ENCODE results near the gene RSRP1. TPM values are rescaled to one million over a fixed set of nuclear protein-coding genes. Genes with fewer than 3 reads are reported as not detected.
"Not testable (repeated sequence)": the region's sequence is repeated elsewhere in the genome, so short reads cannot be mapped to it uniquely, and the experiment has no call there.

The RSRP1 gene
- total and polyA plus RNA-seq, 2 donors: 126 to 418 TPM

DNA sequence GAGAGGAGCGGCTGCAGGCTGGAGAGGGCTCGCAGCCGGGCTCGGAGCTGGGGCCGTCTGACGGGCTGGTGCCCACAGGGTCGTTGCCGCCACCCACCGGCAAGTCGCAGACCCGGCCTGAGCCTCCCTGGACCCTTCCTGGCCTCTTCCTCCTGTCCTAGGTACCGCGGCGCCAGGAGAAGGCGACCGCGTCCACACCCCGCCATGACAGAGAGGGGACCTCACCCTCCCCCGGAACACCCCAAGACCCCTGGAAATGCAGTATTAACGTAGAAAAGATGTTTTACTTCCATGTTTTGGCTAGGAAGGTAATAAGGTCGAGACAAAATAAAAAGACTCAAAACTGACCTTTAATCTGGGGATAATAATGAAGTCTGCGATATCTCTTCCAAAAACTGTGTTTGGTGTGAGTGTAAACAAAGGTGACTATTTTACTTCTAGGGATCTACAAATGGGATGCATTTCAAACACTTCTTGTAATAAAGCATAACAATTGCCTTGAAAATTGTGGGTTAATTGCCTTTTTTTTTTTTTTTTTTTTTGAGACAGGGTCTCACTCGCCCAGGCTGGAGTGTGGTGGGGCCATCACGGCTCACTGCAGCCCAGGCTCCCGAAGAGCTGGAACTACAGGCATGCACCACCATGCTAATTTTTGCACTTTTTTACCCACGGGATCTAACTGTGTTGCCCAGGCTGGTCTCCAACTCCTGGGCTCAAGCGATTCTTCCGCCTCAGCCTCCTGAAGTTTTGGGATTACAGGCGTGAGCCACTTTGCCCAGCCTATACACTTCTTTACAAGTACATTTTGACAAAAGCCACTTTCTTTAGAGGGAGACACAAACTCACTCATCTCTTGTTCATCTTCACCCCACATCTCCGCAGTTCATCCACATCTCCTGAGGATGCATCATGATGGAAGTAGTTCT is 838 bp upstream of the RSRP1 start:
- Histone ChIP-seq H3K27me3 (ENCODE audit: control insufficient read depth in 2 of 2, insufficient read depth in 1 of 2, low read length in 1 of 2) (no peaks in the 10 kb centered on the region), H3K9me3 (ENCODE audit: control insufficient read depth in 2 of 2, insufficient read depth in 1 of 2, low read length in 1 of 2) (peaks cover 0 to 3% of the 10 kb centered on the region in 2 donors), H3K4me3 (ENCODE audit: low read length in 2 of 2) (peak overlapping the region; percentile 83 to 100), H3K4me1 (ENCODE audit: control insufficient read depth in 2 of 2, insufficient read depth in 2 of 2, low read length in 2 of 2) (peaks cover 13 to 16% of the 10 kb centered on the region in 2 donors), H3K36me3 (ENCODE audit: control insufficient read depth in 2 of 2, insufficient read depth in 2 of 2, low read length in 1 of 2) (peaks cover 10 to 30% of the 10 kb centered on the region in 2 donors), H3K27ac (ENCODE audit: low read depth in 1 of 2, low read length in 1 of 2) (peak overlapping the region; percentile 71 to 76)
- DNase-seq (ENCODE audit: low read depth in 6 of 9, low spot score in 9 of 9): peak in 1 of 9 donors; percentile 16
- WGBS: 26% methylated on average over 30 of the region's 30 CpGs

DNA sequence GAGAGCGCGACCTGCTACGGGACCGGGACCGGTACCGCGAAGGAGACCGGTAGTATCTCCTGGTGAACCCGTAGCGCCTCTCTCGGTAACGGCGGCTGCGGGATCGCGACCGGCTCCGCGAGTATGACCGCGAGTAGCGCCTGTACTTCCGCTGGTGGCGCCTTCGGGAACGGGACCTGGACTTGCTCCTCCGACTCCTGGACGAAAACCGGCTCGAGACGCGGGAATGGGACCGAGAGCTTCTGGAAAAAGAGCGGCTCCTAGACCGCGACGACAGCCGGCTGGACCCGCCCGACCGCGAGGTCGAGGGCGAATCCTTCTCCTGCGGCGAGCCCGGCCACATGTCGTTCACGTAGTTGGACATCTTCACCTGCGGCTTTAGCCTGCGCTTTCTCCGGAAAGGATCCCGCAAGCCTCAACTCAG is 642 bp downstream of the RSRP1 start:
- peak in 3 of 9 donors; percentile 15 to 21 (median 20) for DNase-seq (ENCODE audit: low read depth in 6 of 9, low spot score in 9 of 9)
- Histone ChIP-seq H3K27me3 (ENCODE audit: control insufficient read depth in 2 of 2, insufficient read depth in 1 of 2, low read length in 1 of 2) (no peaks in the 10 kb centered on the region), H3K27ac (ENCODE audit: low read depth in 1 of 2, low read length in 1 of 2) (peak overlapping the region; percentile 100), H3K9me3 (ENCODE audit: control insufficient read depth in 2 of 2, insufficient read depth in 1 of 2, low read length in 1 of 2) (peaks cover 0 to 3% of the 10 kb centered on the region in 2 donors), H3K4me3 (ENCODE audit: low read length in 2 of 2) (peak overlapping the region; percentile 83 to 100), H3K36me3 (ENCODE audit: control insufficient read depth in 2 of 2, insufficient read depth in 2 of 2, low read length in 1 of 2) (peaks cover 14 to 45% of the 10 kb centered on the region in 2 donors), H3K4me1 (ENCODE audit: control insufficient read depth in 2 of 2, insufficient read depth in 2 of 2, low read length in 2 of 2) (peaks cover 13 to 16% of the 10 kb centered on the region in 2 donors)
- under 1% methylated on average over 53 of the region's 53 CpGs for WGBS

DNA sequence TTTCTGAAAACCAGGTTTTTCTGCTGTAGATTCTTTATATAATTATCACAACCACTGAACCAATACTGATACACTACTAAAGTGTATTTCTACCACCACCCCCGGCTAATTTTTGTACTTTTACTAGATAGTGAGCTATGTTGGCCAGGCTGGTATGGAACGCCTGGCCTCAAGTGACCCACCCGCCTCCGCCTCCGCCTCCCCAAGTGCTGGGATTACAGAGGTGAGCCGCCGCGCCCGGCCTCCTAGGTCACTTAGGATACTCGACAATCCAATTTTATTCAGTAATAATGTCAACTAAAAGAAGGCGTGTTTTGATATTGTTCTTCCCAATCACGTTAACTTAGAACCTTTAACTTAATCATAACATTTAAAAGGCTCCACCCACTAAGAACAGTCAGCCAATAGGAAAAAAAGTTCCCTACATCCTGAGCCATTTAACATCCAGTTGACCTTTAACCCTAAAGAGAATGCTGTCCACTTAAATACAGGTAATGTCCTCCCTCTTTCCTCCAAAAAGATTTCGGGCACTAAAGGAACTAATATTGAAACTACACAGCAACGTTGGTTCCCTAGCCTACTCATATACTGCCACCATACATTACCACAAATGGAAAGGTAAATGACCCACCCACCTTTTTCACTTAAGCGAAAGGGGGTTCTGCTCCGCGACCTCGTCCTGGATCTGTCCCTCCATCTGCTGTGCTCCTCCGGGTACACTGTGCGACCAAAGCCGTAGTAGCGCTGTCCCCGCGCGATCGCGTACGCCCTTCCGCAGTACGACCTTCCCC is 1.2 kb downstream of the RSRP1 start:
- DNase-seq (ENCODE audit: low read depth in 6 of 9, low spot score in 9 of 9): no peak
- peaks cover 13 to 16% of the 10 kb centered on the region in 2 donors for H3K4me1 ChIP-seq (ENCODE audit: control insufficient read depth in 2 of 2, insufficient read depth in 2 of 2, low read length in 2 of 2)
- H3K9me3 ChIP-seq (ENCODE audit: control insufficient read depth in 2 of 2, insufficient read depth in 1 of 2, low read length in 1 of 2): peaks cover 0 to 3% of the 10 kb centered on the region in 2 donors
- no peaks in the 10 kb centered on the region for H3K27me3 ChIP-seq (ENCODE audit: control insufficient read depth in 2 of 2, insufficient read depth in 1 of 2, low read length in 1 of 2)
- WGBS: 32% methylated on average over 30 of the region's 30 CpGs
- peak overlapping the region; percentile 83 to 100 for H3K4me3 ChIP-seq (ENCODE audit: low read length in 2 of 2)
- peaks cover 14 to 49% of the 10 kb centered on the region in 2 donors for H3K36me3 ChIP-seq (ENCODE audit: control insufficient read depth in 2 of 2, insufficient read depth in 2 of 2, low read length in 1 of 2)
- peak overlapping the region; percentile 100 for H3K27ac ChIP-seq (ENCODE audit: low read depth in 1 of 2, low read length in 1 of 2)

GRCh38 chr1:25245393-25245792 is 1.9 kb downstream of the RSRP1 start:
- peaks cover 14 to 54% of the 10 kb centered on the region in 2 donors for H3K36me3 ChIP-seq (ENCODE audit: control insufficient read depth in 2 of 2, insufficient read depth in 2 of 2, low read length in 1 of 2)
- 94% methylated on average over 5 of the region's 5 CpGs for WGBS
- no peaks in the 10 kb centered on the region for H3K27me3 ChIP-seq (ENCODE audit: control insufficient read depth in 2 of 2, insufficient read depth in 1 of 2, low read length in 1 of 2)
- peaks cover 0 to 3% of the 10 kb centered on the region in 2 donors for H3K9me3 ChIP-seq (ENCODE audit: control insufficient read depth in 2 of 2, insufficient read depth in 1 of 2, low read length in 1 of 2)
- DNase-seq (ENCODE audit: low read depth in 6 of 9, low spot score in 9 of 9): no peak
- no peak overlapping the region for H3K27ac ChIP-seq (ENCODE audit: low read depth in 1 of 2, low read length in 1 of 2)
- H3K4me1 ChIP-seq (ENCODE audit: control insufficient read depth in 2 of 2, insufficient read depth in 2 of 2, low read length in 2 of 2): peaks cover 16 to 22% of the 10 kb centered on the region in 2 donors
- H3K4me3 ChIP-seq (ENCODE audit: low read length in 2 of 2): peak overlapping the region; percentile 83 to 100

- Histone ChIP-seq H3K4me3 (ENCODE audit: low read length in 2 of 2) (no peak overlapping the region), H3K36me3 (ENCODE audit: control insufficient read depth in 2 of 2, insufficient read depth in 2 of 2, low read length in 1 of 2) (peaks cover 14 to 54% of the 10 kb centered on the region in 2 donors), H3K27me3 (ENCODE audit: control insufficient read depth in 2 of 2, insufficient read depth in 1 of 2, low read length in 1 of 2) (no peaks in the 10 kb centered on the region), H3K27ac (ENCODE audit: low read depth in 1 of 2, low read length in 1 of 2) (no peak overlapping the region), H3K9me3 (ENCODE audit: control insufficient read depth in 2 of 2, insufficient read depth in 1 of 2, low read length in 1 of 2) (peaks cover 0 to 3% of the 10 kb centered on the region in 2 donors), H3K4me1 (ENCODE audit: control insufficient read depth in 2 of 2, insufficient read depth in 2 of 2, low read length in 2 of 2) (peaks cover 19 to 32% of the 10 kb centered on the region in 2 donors)
- DNase-seq (ENCODE audit: low read depth in 6 of 9, low spot score in 9 of 9): no peak
- 90% methylated on average over 6 of the region's 6 CpGs for WGBS
These were observed 3.3 kb downstream of the RSRP1 start for GRCh38 chr1:25243907-25244306.

- peak; percentile 50 to 87 (median 73) for DNase-seq (ENCODE audit: low read depth in 6 of 9, low spot score in 9 of 9)
- Histone ChIP-seq H3K4me3 (ENCODE audit: low read length in 2 of 2) (peak overlapping the region; percentile 48 to 61), H3K36me3 (ENCODE audit: control insufficient read depth in 2 of 2, insufficient read depth in 2 of 2, low read length in 1 of 2) (peaks cover 11 to 41% of the 10 kb centered on the region in 2 donors), H3K4me1 (ENCODE audit: control insufficient read depth in 2 of 2, insufficient read depth in 2 of 2, low read length in 2 of 2) (peaks cover 13 to 16% of the 10 kb centered on the region in 2 donors), H3K27ac (ENCODE audit: low read depth in 1 of 2, low read length in 1 of 2) (peak overlapping the region; percentile 94), H3K9me3 (ENCODE audit: control insufficient read depth in 2 of 2, insufficient read depth in 1 of 2, low read length in 1 of 2) (no peaks in the 10 kb centered on the region), H3K27me3 (ENCODE audit: control insufficient read depth in 2 of 2, insufficient read depth in 1 of 2, low read length in 1 of 2) (no peaks in the 10 kb centered on the region)
- under 1% methylated on average over 41 of the region's 41 CpGs for WGBS
These were observed 7.3 kb downstream of the RSRP1 start for GRCh38 chr1:25239681-25240541.

DNA sequence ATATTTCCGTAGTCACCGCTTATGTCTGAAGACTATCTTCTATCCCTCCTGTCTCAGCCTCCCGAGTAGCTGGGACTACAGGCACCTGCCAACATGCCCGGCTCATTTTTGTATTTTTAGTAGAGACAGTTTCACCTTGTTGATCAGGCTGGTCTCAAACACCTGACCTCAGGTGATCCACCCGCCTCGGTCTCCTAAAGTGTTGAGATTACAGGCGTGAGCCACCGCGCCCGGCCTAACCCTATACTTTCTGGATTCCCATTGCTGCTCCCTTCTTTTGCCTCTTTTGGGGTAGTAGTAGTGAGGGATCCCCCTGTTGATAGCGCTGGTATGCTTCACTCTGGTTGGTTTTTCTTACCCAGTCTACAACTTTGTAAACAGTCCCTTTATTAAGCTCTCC is 9.2 kb downstream of the RSRP1 start:
- 96% methylated on average over 11 of the region's 11 CpGs for WGBS
- no peak overlapping the region for H3K4me3 ChIP-seq (ENCODE audit: low read length in 2 of 2)
- peaks cover 4 to 23% of the 10 kb centered on the region in 2 donors for H3K36me3 ChIP-seq (ENCODE audit: control insufficient read depth in 2 of 2, insufficient read depth in 2 of 2, low read length in 1 of 2)
- no peaks in the 10 kb centered on the region for H3K27me3 ChIP-seq (ENCODE audit: control insufficient read depth in 2 of 2, insufficient read depth in 1 of 2, low read length in 1 of 2)
- H3K27ac ChIP-seq (ENCODE audit: low read depth in 1 of 2, low read length in 1 of 2): no peak overlapping the region
- no peaks in the 10 kb centered on the region for H3K9me3 ChIP-seq (ENCODE audit: control insufficient read depth in 2 of 2, insufficient read depth in 1 of 2, low read length in 1 of 2)
- peaks cover 12 to 23% of the 10 kb centered on the region in 2 donors for H3K4me1 ChIP-seq (ENCODE audit: control insufficient read depth in 2 of 2, insufficient read depth in 2 of 2, low read length in 2 of 2)
- no peak for DNase-seq (ENCODE audit: low read depth in 6 of 9, low spot score in 9 of 9)

DNA sequence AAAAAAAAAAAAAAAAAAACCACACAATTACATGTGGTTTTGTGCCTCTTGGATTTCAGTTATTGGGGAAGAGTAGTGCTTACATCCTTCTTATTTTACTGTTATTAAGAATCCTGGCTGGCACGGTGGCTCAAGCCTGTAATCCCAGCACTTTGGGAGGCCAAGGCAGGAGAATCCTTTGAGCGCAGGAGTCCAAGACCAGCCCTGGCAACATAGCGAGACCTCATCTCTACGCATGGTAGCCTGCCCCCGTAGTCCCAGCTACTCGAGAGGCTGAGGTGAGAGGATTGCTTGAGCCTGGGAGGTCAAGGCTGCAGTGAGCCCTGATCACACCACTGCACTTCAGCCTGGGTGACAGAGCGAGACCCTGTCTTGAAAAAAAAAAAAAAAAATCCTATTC is 11.0 kb downstream of the RSRP1 start:
- H3K36me3 ChIP-seq (ENCODE audit: control insufficient read depth in 2 of 2, insufficient read depth in 2 of 2, low read length in 1 of 2); DNase-seq (ENCODE audit: low read depth in 6 of 9, low spot score in 9 of 9); H3K27ac ChIP-seq (ENCODE audit: low read depth in 1 of 2, low read length in 1 of 2); H3K9me3 ChIP-seq (ENCODE audit: control insufficient read depth in 2 of 2, insufficient read depth in 1 of 2, low read length in 1 of 2); H3K27me3 ChIP-seq (ENCODE audit: control insufficient read depth in 2 of 2, insufficient read depth in 1 of 2, low read length in 1 of 2); H3K4me3 ChIP-seq (ENCODE audit: low read length in 2 of 2): not testable (repeated sequence)
- WGBS: 98% methylated on average over 7 of the region's 7 CpGs
- peaks cover 17 to 33% of the 10 kb centered on the region in 2 donors for H3K4me1 ChIP-seq (ENCODE audit: control insufficient read depth in 2 of 2, insufficient read depth in 2 of 2, low read length in 2 of 2)
